Pancreas (tissue), 10 donors: ENCODE measurements around the gene WNK1. TPM values are rescaled to one million over a fixed set of nuclear protein-coding genes. Genes with fewer than 3 reads are reported as not detected.

Experiments
- ATAC-seq, 4 donors: fragments of 200-7000 bp; cut with Tn5 transposase; one replicate each; pipeline versions ENCODE4 v1.8.0 to v1.9.1; 2020; ENCODE audit warnings: mild to moderate bottlenecking in 4 of 4, moderate library complexity in 4 of 4
- DNase-seq, 6 donors: peaks; one replicate each; pipeline ENCODE4 v3.0.0-alpha.2; 2020
- FAIRE-seq: peaks from 2 replicates; lab custom pipeline; 2012; peaks lifted over from hg19 to GRCh38; lab: Jason Lieb, UNC
- H3K27ac ChIP-seq, 4 donors: fragments of 200-600 bp; sonication (generic); 1 replicate in 3 of 4; 2 replicates in 1 of 4; pipeline versions ENCODE4 v1.5.0 to v1.8.0; 2020
- H3K27me3 ChIP-seq, 4 donors: fragments of 200-600 bp; one replicate each; pipeline ENCODE4 v1.8.0; 2021
- H3K36me3 ChIP-seq, 3 donors: fragments of 200-600 bp; sonication (generic) in 1 of 3; one replicate each; pipeline versions ENCODE4 v1.5.0 to v1.8.0; 2020 to 2021
- H3K4me1 ChIP-seq, 3 donors: fragments of 200-600 bp; one replicate each; pipeline ENCODE4 v1.8.0; 2021
- H3K4me3 ChIP-seq, 4 donors: fragments of 200-600 bp; sonication (generic) in 2 of 4; one replicate each; pipeline versions ENCODE4 v1.5.0 to v1.8.0; 2020 to 2021
- H3K9me3 ChIP-seq, 4 donors: fragments of 200-600 bp; one replicate each; pipeline ENCODE4 v1.8.0; 2021
- CTCF ChIP-seq, 4 donors: fragments of 200-600 bp; sonication (generic) in 3 of 4; IDR thresholded peaks; one replicate each; pipeline versions ENCODE4 v1.5.0 to v1.8.0; 2021; ENCODE audit warnings: antibody characterized with exemption in 4 of 4
- WGBS, 2 donors: extraction: QIAGEN DNeasy Blood & Tissue Kit; methylation state at CpG; one replicate each; pipeline ENCODE4 v1.1.7; 2013; 5-methylcytosine and 5-hydroxymethylcytosine counted together
- intact Hi-C, 3 donors: fragments of 100-400 bp; cut with DNase I; formaldehyde crosslinking; loops; one replicate each; pipeline versions ENCODE4 v1.11.1 to v1.14.2; 2022
- polyA plus RNA-seq, 2 donors: library from polyadenylated mRNA; stranded (reverse); fragments of 200-250 nt; gene quantifications; one replicate each; pipeline ENCODE4 v1.2.3, GENCODE V29; 2013
- total RNA-seq, 6 donors: library from RNA; stranded (reverse); fragmentation: NEBNext Ultra II Directional in 4 of 6; extraction: Animal tissue kit (Norgen Biotek cat#: 25700) in 4 of 6; gene quantifications; one replicate each; pipeline versions ENCODE4 v1.2.1 to v1.2.4, GENCODE V29; 2021 to 2023
- donor health status: healthy with polysubstance abuse.
- donor health status: DM: no; HTN: no; CAD: no; lungs with moderate emphysema.
- donor health status: DM: no; HTN: no; CAD: no.
- donor health status: control.
- donor health status: control.
- donor health status: Bipolar disorder and iron deficiency.
- donor health status: DM: yes; HTN: yes; CAD: no.
- donor health status: DM: no; HTN: no; CAD: no.
- donor health status: DM: no; HTN: no; CAD: no.
- donor health status: DM: yes; HTN: yes; CAD: no.

Gene WNK1
- total and polyA plus RNA-seq, 8 donors = 10.9 to 73.9 (median 39.6) TPM

GRCh38 chr12:944211-944610, 191.8 kb downstream of the WNK1 start:
- Histone ChIP-seq H3K27ac (no peak overlapping the region), H3K4me3 (no peak overlapping the region), H3K36me3 (peaks cover 0 to 5% (median 0%) of the 10 kb centered on the region in 3 donors), H3K27me3 (no peaks in the 10 kb centered on the region), H3K9me3 (no peaks in the 10 kb centered on the region), H3K4me1 (peaks cover 0 to 6% (median 4%) of the 10 kb centered on the region in 3 donors)
- DNase-seq (no peak), FAIRE-seq (no peak), ATAC-seq (no peak)
- intact Hi-C loops = no loop called here
- WGBS, 2 donors = 82 to 84% methylated on average over 7 of the region's 7 CpGs
- TF ChIP-seq CTCF (IDR thresholded peaks at IDR 0.05) = no peak

- Histone ChIP-seq H3K27me3 (no peaks in the 10 kb centered on the region), H3K4me1 (peaks cover 0 to 6% (median 4%) of the 10 kb centered on the region in 3 donors), H3K4me3 (no peak overlapping the region), H3K36me3 (peaks cover 0 to 2% (median 0%) of the 10 kb centered on the region in 3 donors), H3K27ac (no peak overlapping the region), H3K9me3 (no peaks in the 10 kb centered on the region)
- FAIRE-seq = no peak
- TF ChIP-seq CTCF (IDR thresholded peaks at IDR 0.05) = no peak
- intact Hi-C loops = no loop called here
- ATAC-seq = no peak
- no peak for DNase-seq
Measured at GRCh38 chr12:946212-946611, 193.8 kb downstream of the WNK1 start.

- no peak for FAIRE-seq
- Histone ChIP-seq H3K27ac (no peak overlapping the region), H3K27me3 (no peaks in the 10 kb centered on the region), H3K36me3 (no peaks in the 10 kb centered on the region), H3K4me1 (peaks cover 0 to 6% (median 4%) of the 10 kb centered on the region in 3 donors), H3K9me3 (no peaks in the 10 kb centered on the region), H3K4me3 (no peak overlapping the region)
- no peak for DNase-seq
- no peak for TF ChIP-seq CTCF (IDR thresholded peaks at IDR 0.05)
- intact Hi-C loops = no loop called here
- WGBS, 2 donors = 61 to 74% methylated on average over 6 of the region's 6 CpGs
- no peak for ATAC-seq
Measured at GRCh38 chr12:946631-947030, 194.3 kb downstream of the WNK1 start.

GRCh38 chr12:948238-948637, 195.9 kb downstream of the WNK1 start:
- no peak for ATAC-seq

More at GRCh38 chr12:948238-948637, 195.9 kb downstream of the WNK1 start:
- intact Hi-C loops = no loop called here
- peak overlapping the region in 1 of 4 donors; percentile 81 for H3K27ac ChIP-seq
- FAIRE-seq = no peak
- H3K36me3 ChIP-seq = no peaks in the 10 kb centered on the region
- H3K9me3 ChIP-seq = no peaks in the 10 kb centered on the region
- TF ChIP-seq CTCF (IDR thresholded peaks at IDR 0.05) = no peak
- H3K27me3 ChIP-seq = no peaks in the 10 kb centered on the region
- peaks cover 0 to 6% (median 4%) of the 10 kb centered on the region in 3 donors for H3K4me1 ChIP-seq
- DNase-seq = no peak
- H3K4me3 ChIP-seq = peak overlapping the region in 2 of 4 donors; percentile 58 to 77
- 84 to 88% methylated on average over 9 of the region's 9 CpGs for WGBS, 2 donors
